Activated naive CD4-positive, alpha-beta T cell treated with anti-CD3 and anti-CD28 coated beads, Interleukin-2, amount 50 U/mL, for 24 hours (primary cell): Measurements from ENCODE around the gene CMTM7.
A peak's percentile ranks its signal among the peaks of the same experiment; 100 is the strongest.

ENCODE experiments used
- H3K27ac Mint-ChIP-seq: one replicate; pipeline ENCODE4 v1.8.0; 2021; ENCODE audit warnings: mild to moderate bottlenecking, mixed read lengths
- H3K27me3 Mint-ChIP-seq: one replicate; pipeline ENCODE4 v1.8.0; 2021; ENCODE audit warnings: mixed read lengths
- H3K36me3 Mint-ChIP-seq: one replicate; pipeline ENCODE4 v1.8.0; 2021; ENCODE audit warnings: mixed read lengths
- H3K4me1 Mint-ChIP-seq: one replicate; pipeline ENCODE4 v1.8.0; 2021; ENCODE audit warnings: mixed read lengths
- H3K4me3 Mint-ChIP-seq: one replicate; pipeline ENCODE4 v1.8.0; 2021; ENCODE audit warnings: mild to moderate bottlenecking, mixed read lengths
- H3K9me3 Mint-ChIP-seq: one replicate; pipeline ENCODE4 v1.8.0; 2021; ENCODE audit warnings: mixed read lengths

Gene CMTM7

GRCh38 chr3:32401126-32401525 lies 9.5 kb downstream of the CMTM7 start:
- Mint-ChIP-seq H3K9me3 (no peaks in the 10 kb centered on the region), H3K36me3 (peaks cover 10% of the 10 kb centered on the region), H3K4me1 (peaks cover 80% of the 10 kb centered on the region), H3K4me3 (peak overlapping the region; percentile 94), H3K27me3 (no peaks in the 10 kb centered on the region), H3K27ac (peak overlapping the region; percentile 97)

DNA sequence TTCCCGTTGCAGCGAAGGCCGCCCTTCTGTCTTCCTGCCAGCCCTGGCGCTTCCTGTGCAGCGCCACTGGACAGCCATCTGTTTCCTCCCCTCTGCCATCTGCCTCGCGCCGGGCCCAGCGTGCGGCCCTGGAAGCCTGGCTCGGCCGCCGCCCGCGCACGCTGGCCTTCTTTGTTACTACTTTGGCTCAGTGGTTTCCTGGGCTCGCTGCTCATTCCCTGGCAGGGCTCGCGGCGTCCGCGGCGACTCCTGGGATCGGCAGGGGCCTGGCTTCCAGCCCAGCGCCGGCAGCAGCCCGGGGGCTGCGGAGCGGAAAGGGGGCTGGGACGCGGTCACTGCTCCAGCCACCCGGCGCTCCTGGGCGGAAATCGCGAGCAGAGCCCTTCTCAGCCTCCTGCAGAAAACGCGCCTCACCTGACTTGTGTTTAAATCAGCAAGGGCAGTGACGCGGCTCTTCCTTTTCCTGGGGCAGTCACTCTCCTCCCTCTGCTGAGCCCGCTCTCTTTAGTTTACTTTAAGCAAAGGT lies 10.0 kb downstream of the CMTM7 start:
- Mint-ChIP-seq H3K27ac (peak overlapping the region; percentile 100), H3K9me3 (no peaks in the 10 kb centered on the region), H3K4me1 (peaks cover 81% of the 10 kb centered on the region), H3K4me3 (peak overlapping the region; percentile 94), H3K36me3 (peaks cover 10% of the 10 kb centered on the region), H3K27me3 (no peaks in the 10 kb centered on the region)

DNA sequence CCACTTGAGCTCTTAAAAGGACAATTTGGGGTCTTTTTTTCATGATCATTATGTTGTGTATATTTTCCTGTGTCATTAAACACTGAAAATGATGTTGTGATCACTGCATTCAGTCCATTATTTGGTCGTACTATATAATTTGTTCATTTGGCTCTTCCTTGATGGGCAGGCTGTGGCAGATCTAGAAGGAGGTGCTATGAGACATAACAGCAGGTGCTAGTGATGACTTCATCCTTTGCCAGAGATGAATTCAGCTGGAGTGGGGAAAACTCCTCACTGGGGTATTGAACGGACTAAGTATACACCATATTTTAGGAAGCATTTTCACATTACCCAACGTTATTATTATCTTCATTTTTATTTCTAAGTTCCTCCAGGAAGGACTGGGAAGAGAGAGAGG lies 12.0 kb downstream of the CMTM7 start:
- Mint-ChIP-seq H3K27ac (peak overlapping the region; percentile 78), H3K4me3 (no peak overlapping the region), H3K9me3 (no peaks in the 10 kb centered on the region), H3K27me3 (no peaks in the 10 kb centered on the region), H3K4me1 (peaks cover 83% of the 10 kb centered on the region), H3K36me3 (peaks cover 10% of the 10 kb centered on the region)

DNA sequence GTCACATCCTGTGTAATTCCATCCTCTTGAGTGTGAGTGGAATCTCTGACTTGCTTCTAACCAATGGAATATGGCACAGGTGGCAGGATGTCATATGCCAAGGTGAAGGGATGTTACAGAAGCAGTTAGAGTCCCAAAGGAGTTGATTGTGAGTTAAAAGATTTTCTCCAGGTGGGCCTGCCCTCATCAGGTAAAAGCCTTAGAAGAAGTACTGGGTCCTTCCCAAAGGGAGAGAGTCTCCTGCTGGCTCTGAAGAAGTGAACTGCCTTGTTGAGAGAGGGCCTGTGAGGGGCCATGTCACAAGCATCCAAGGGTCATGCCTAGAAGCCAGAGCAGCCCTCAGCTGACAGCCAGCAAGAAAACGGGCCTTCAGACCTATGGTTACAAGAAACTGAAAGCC lies 13.1 kb downstream of the CMTM7 start:
- Mint-ChIP-seq H3K27me3 (no peaks in the 10 kb centered on the region), H3K27ac (no peak overlapping the region), H3K9me3 (no peaks in the 10 kb centered on the region), H3K4me3 (no peak overlapping the region), H3K4me1 (peaks cover 82% of the 10 kb centered on the region), H3K36me3 (peaks cover 10% of the 10 kb centered on the region)

DNA sequence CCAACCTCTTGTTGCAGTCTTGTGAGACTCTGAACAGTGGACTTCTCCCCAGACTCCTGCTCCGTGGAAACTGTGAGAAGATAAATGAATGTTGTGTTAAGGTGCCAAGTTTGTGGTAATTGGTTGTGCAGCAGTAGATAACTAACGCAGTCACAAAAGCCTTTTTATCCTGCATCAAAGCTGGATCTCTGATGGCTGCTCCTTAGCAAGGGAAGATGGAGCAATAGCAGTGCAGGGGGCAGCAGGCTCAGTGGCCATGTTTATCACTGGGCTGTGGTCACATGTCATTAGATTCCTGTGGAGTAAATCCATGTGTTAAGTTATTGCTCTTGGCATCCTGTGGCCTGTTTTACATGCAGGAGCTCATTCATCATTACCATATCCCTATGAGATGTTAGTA lies 13.5 kb downstream of the CMTM7 start:
- no peaks in the 10 kb centered on the region for H3K9me3 Mint-ChIP-seq
- H3K4me3 Mint-ChIP-seq: no peak overlapping the region
- H3K36me3 Mint-ChIP-seq: peaks cover 11% of the 10 kb centered on the region
- peaks cover 84% of the 10 kb centered on the region for H3K4me1 Mint-ChIP-seq
- H3K27me3 Mint-ChIP-seq: no peaks in the 10 kb centered on the region
- H3K27ac Mint-ChIP-seq: no peak overlapping the region

DNA sequence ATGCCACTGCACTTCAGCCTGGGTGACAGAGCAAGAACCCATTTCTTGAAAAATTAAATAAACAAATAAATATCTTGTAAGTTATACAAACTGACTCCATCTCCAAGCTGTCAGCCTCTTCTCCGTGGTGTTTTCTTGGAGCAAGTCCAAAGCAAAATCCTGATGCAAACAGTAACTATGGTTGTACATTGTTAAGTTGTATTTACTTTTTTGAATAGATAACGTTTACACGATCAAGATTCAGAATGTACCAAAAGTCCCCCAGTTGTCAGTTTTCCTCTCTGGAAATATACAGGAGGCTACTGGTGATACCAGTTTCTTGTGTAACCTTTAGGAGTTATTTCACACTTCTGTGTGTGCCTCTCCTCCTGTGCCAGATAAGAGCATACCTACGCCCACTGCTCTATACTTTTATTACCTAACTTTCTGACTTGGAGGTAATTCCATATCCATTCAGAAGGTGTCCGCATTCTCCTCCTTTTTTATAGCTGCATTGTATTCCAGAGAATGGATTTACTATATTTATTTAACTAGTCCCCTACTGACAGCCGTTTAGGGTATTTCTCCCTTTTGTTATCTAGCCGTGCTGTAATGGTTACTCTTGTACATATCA lies 14.2 kb downstream of the CMTM7 start:
- H3K36me3 Mint-ChIP-seq: peaks cover 11% of the 10 kb centered on the region
- H3K9me3 Mint-ChIP-seq: no peaks in the 10 kb centered on the region
- H3K27ac Mint-ChIP-seq: no peak overlapping the region
- no peaks in the 10 kb centered on the region for H3K27me3 Mint-ChIP-seq
- peaks cover 84% of the 10 kb centered on the region for H3K4me1 Mint-ChIP-seq
- no peak overlapping the region for H3K4me3 Mint-ChIP-seq

DNA sequence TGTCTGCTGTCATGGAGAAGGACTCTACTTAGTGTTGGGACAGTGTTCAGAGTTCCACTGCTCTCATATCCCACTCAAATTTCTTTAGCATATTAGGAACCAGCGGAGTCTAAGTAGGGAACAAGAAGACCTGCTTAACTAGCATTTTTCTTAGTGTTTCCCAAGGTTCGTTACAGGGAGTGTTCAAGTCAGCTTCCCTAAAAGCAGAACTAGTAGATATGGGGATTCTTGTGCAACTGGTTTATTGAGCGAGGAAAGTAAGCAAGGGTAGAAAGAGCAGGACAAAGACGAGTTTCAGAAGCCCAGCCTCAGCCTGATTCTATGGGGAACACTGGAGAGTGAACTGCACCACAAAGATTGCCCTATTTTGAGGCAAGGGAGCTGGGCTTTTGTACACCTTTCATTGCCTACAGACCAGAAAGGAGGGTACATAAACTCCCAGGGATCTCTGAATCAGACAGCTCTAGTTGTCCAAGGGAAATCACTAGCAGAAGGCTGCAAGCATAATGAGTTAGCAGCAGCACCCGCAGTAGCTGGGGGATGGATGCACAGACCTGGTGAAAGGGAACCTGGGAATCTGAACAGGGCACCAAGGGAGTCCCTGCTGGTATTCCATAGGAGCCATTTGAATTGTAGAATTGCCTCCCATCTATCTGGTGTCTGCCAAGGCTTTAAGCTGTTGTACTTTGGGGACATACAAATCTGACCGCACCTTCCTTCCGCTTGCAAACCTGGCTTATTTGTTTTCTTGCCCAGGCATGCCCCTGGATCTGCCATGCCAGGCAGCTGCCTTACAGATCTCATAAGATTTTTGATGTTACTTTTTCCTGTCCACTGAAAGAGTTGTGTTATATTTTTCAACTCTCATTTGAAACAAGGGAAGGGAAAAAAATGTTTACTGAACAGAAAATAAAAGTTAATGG lies 15.1 kb downstream of the CMTM7 start:
- no peak overlapping the region for H3K4me3 Mint-ChIP-seq
- peaks cover 87% of the 10 kb centered on the region for H3K4me1 Mint-ChIP-seq
- peaks cover 14% of the 10 kb centered on the region for H3K36me3 Mint-ChIP-seq
- H3K27ac Mint-ChIP-seq: peak overlapping the region; percentile 2
- H3K27me3 Mint-ChIP-seq: no peaks in the 10 kb centered on the region
- no peaks in the 10 kb centered on the region for H3K9me3 Mint-ChIP-seq

- Mint-ChIP-seq H3K4me3 (no peak overlapping the region), H3K27me3 (no peaks in the 10 kb centered on the region), H3K27ac (peak overlapping the region; percentile 32), H3K4me1 (peaks cover 89% of the 10 kb centered on the region), H3K36me3 (peaks cover 5% of the 10 kb centered on the region), H3K9me3 (no peaks in the 10 kb centered on the region)
Measured at GRCh38 chr3:32410367-32411246, 19.0 kb downstream of the CMTM7 start.

GRCh38 chr3:32411442-32411841 lies 19.8 kb downstream of the CMTM7 start:
- no peak overlapping the region for H3K4me3 Mint-ChIP-seq
- peaks cover 87% of the 10 kb centered on the region for H3K4me1 Mint-ChIP-seq
- no peaks in the 10 kb centered on the region for H3K9me3 Mint-ChIP-seq
- H3K27me3 Mint-ChIP-seq: no peaks in the 10 kb centered on the region
- peaks cover 4% of the 10 kb centered on the region for H3K36me3 Mint-ChIP-seq
- peak overlapping the region; percentile 77 for H3K27ac Mint-ChIP-seq

DNA sequence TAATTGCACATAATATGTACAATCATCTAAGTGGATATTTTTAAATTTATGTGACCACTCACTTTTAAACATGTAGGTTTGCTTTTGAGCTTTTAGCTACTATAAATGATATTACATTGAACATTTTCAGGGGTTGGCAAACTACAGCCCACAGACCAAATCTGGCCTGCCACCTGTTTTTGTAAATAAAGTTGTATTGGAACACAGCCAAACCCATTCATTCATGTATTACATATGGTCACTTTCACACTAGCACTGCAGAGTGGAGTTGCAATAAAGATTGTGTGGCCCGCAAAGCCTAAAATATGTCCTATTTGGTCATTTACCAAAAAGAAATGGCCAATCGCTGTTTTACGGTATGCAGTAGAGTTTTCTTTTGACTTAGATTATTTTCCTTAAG lies 21.2 kb downstream of the CMTM7 start:
- H3K36me3 Mint-ChIP-seq: peaks cover 4% of the 10 kb centered on the region
- H3K4me3 Mint-ChIP-seq: no peak overlapping the region
- peak overlapping the region; percentile 51 for H3K27ac Mint-ChIP-seq
- H3K9me3 Mint-ChIP-seq: no peaks in the 10 kb centered on the region
- H3K27me3 Mint-ChIP-seq: no peaks in the 10 kb centered on the region
- H3K4me1 Mint-ChIP-seq: peaks cover 89% of the 10 kb centered on the region

GRCh38 chr3:32413845-32414521 lies 22.3 kb downstream of the CMTM7 start:
- Mint-ChIP-seq H3K27ac (peak overlapping the region; percentile 93), H3K4me3 (peak overlapping the region; percentile 71), H3K4me1 (peaks cover 92% of the 10 kb centered on the region), H3K27me3 (no peaks in the 10 kb centered on the region), H3K9me3 (no peaks in the 10 kb centered on the region), H3K36me3 (peaks cover 4% of the 10 kb centered on the region)

GRCh38 chr3:32414522-32415202 lies 23.0 kb downstream of the CMTM7 start:
- Mint-ChIP-seq H3K4me3 (peak overlapping the region; percentile 71), H3K9me3 (no peaks in the 10 kb centered on the region), H3K4me1 (peaks cover 92% of the 10 kb centered on the region), H3K27me3 (no peaks in the 10 kb centered on the region), H3K27ac (peak overlapping the region; percentile 93), H3K36me3 (peaks cover 4% of the 10 kb centered on the region)

GRCh38 chr3:32419742-32420125 lies 28.1 kb downstream of the CMTM7 start:
- Mint-ChIP-seq H3K4me3 (peak overlapping the region; percentile 78), H3K27ac (peak overlapping the region; percentile 86), H3K4me1 (peaks cover 97% of the 10 kb centered on the region), H3K36me3 (no peaks in the 10 kb centered on the region), H3K27me3 (no peaks in the 10 kb centered on the region), H3K9me3 (no peaks in the 10 kb centered on the region)

DNA sequence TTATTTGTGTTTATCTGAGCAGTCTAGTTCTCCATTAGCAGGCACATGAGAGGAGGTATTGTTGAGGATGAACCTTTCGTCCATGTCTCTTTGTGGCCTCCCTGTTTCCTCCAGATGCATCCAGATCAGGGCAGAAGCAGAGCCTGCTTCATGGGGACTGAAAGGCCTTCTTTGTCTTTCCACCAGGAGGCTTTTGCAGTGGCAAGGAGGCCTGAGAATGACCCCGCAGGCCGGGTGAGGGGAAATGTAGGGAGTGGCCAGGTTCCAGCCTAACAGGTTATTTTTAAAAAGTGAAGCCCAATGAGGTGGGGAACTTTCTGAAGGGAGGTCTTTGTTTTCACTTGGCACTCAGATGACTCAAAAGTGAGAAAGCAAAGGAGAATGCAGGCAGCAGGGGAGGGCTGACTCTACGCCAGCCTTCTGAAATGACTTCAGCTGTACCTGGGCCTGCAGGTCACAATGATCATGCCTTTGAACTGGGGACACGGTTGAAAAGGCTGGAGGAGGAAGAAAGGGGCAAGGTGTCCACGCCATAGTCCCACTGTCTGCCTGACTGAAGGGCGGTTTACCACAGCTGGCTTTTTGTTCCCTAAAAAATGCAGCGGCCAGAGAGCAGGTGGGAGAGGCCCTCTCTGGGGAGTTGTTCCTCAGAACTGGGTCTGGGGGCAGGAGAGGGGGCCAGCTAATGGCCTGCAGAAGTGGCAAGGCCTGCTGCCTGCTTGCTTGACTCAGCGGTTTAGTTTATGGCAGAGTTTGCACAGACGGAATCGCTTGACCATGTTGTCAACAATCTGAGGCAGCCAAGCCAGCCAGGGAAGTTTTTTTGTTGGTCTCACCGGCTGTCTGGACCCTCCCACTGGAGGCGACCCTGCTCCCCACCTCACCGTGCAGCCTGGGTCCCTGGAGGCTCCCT lies 28.7 kb downstream of the CMTM7 start:
- Mint-ChIP-seq H3K9me3 (no peaks in the 10 kb centered on the region), H3K4me1 (peaks cover 98% of the 10 kb centered on the region), H3K27me3 (no peaks in the 10 kb centered on the region), H3K27ac (peak overlapping the region; percentile 86), H3K4me3 (peak overlapping the region; percentile 78), H3K36me3 (no peaks in the 10 kb centered on the region)
